Measurements from ENCODE around the gene SIGMAR1. TPM values are rescaled to one million over a fixed set of nuclear protein-coding genes. Genes with fewer than 3 reads are reported as not detected.

The SIGMAR1 gene
- polyA plus RNA-seq, 2 donors = 42.1 to 68.5 TPM

GRCh38 chr9:34610434-34611206 is 27.0 kb downstream of the SIGMAR1 start:
- peaks cover 0 to 2% of the 10 kb centered on the region in 2 donors for H3K9me3 ChIP-seq (ENCODE audit: control insufficient read depth in 2 of 2, insufficient read depth in 1 of 2, low read depth in 1 of 2, low read length in 1 of 2)
- no peak overlapping the region for H3K27ac ChIP-seq (ENCODE audit: low read depth in 2 of 2, low read length in 1 of 2)
- peaks cover 0 to 11% of the 10 kb centered on the region in 2 donors for H3K36me3 ChIP-seq (ENCODE audit: control insufficient read depth in 2 of 2, insufficient read depth in 2 of 2, low read length in 1 of 2)
- H3K4me1 ChIP-seq (ENCODE audit: control insufficient read depth in 2 of 2, insufficient read depth in 2 of 2, low read length in 1 of 2) = peaks cover 0 to 10% of the 10 kb centered on the region in 2 donors
- no peaks in the 10 kb centered on the region for H3K27me3 ChIP-seq (ENCODE audit: control insufficient read depth in 1 of 2, insufficient read depth in 2 of 2, low read length in 2 of 2)
- peak overlapping the region; percentile 78 to 81 for H3K4me3 ChIP-seq (ENCODE audit: low read depth in 1 of 2, low read length in 2 of 2)
- WGBS, 2 donors = 91 to 93% methylated on average over 20 of the region's 20 CpGs

DNA sequence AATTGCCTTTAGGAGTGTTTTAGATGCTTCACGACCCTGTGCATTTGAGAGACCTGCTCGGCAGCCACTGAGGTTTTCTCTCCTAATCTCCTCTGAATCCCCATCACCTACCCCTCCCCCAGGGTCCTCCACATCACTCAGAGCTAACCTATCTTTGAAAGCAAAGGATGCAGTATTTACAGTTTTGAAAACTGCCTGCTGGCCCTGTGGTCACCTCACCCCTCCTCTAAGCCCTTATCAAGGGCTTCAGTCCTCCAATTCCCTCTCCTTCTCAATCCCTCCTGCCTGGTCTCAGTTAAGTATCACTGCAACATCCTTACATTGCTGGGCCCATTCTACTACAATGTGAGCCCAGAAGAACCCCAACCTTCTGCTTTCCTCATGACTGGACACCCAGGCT is 30.3 kb downstream of the SIGMAR1 start:
- Histone ChIP-seq H3K4me1 (ENCODE audit: control insufficient read depth in 2 of 2, insufficient read depth in 2 of 2, low read length in 1 of 2) (peaks cover 0 to 10% of the 10 kb centered on the region in 2 donors), H3K4me3 (ENCODE audit: low read depth in 1 of 2, low read length in 2 of 2) (no peak overlapping the region), H3K36me3 (ENCODE audit: control insufficient read depth in 2 of 2, insufficient read depth in 2 of 2, low read length in 1 of 2) (peaks cover 0 to 4% of the 10 kb centered on the region in 2 donors), H3K27ac (ENCODE audit: low read depth in 2 of 2, low read length in 1 of 2) (no peak overlapping the region), H3K9me3 (ENCODE audit: control insufficient read depth in 2 of 2, insufficient read depth in 1 of 2, low read depth in 1 of 2, low read length in 1 of 2) (peaks cover 0 to 2% of the 10 kb centered on the region in 2 donors), H3K27me3 (ENCODE audit: control insufficient read depth in 1 of 2, insufficient read depth in 2 of 2, low read length in 2 of 2) (no peaks in the 10 kb centered on the region)
- 26 to 36% methylated on average over 2 of the region's 2 CpGs for WGBS, 2 donors

DNA sequence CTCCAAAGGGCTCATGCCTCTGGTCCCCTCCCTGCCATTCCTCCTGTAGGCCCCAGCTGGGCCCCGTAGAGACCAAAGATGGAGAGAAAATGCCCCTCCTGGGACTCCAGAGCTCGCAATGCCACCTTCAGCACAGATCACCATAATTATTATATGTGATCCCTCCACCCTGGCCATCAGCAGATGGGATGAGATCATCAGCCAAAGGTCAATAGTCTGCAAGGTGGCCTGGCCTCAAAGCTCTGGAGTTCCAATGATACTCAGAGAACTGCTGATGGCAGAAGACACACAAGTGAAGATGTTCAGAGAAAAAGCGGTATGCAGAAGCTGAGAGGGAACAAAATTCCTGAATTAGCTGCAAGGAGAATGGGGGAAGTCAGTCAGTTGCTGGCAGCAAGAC is 30.7 kb downstream of the SIGMAR1 start:
- H3K36me3 ChIP-seq (ENCODE audit: control insufficient read depth in 2 of 2, insufficient read depth in 2 of 2, low read length in 1 of 2) = peaks cover 0 to 4% of the 10 kb centered on the region in 2 donors
- H3K4me3 ChIP-seq (ENCODE audit: low read depth in 1 of 2, low read length in 2 of 2) = no peak overlapping the region
- WGBS, 2 donors = 83 to 86% methylated on average over 3 of the region's 3 CpGs
- no peaks in the 10 kb centered on the region for H3K27me3 ChIP-seq (ENCODE audit: control insufficient read depth in 1 of 2, insufficient read depth in 2 of 2, low read length in 2 of 2)
- H3K4me1 ChIP-seq (ENCODE audit: control insufficient read depth in 2 of 2, insufficient read depth in 2 of 2, low read length in 1 of 2) = peaks cover 0 to 10% of the 10 kb centered on the region in 2 donors
- H3K9me3 ChIP-seq (ENCODE audit: control insufficient read depth in 2 of 2, insufficient read depth in 1 of 2, low read depth in 1 of 2, low read length in 1 of 2) = peaks cover 0 to 2% of the 10 kb centered on the region in 2 donors
- no peak overlapping the region for H3K27ac ChIP-seq (ENCODE audit: low read depth in 2 of 2, low read length in 1 of 2)

DNA sequence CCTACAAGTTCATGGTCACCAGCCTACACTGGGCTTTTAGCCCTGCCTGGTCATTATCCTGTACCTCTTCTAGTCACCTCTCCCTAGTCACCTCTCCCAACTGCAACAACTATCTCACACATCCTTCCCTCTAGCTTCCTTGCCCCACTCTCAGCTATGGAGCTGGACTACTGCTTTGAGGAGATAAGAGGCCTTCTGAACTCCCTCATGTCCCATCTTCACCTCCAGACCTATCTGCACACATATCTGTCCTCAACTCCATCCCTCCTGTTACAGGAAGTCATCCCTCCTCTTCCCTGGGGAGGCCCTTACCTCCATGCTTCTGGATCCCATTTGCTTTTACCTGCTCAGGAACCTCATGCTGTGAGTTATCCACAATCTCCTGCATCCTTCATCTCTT is 31.4 kb downstream of the SIGMAR1 start:
- peaks cover 1 to 8% of the 10 kb centered on the region in 2 donors for H3K4me1 ChIP-seq (ENCODE audit: control insufficient read depth in 2 of 2, insufficient read depth in 2 of 2, low read length in 1 of 2)
- H3K9me3 ChIP-seq (ENCODE audit: control insufficient read depth in 2 of 2, insufficient read depth in 1 of 2, low read depth in 1 of 2, low read length in 1 of 2) = peaks cover 0 to 2% of the 10 kb centered on the region in 2 donors
- no peak overlapping the region for H3K27ac ChIP-seq (ENCODE audit: low read depth in 2 of 2, low read length in 1 of 2)
- H3K4me3 ChIP-seq (ENCODE audit: low read depth in 1 of 2, low read length in 2 of 2) = no peak overlapping the region
- no peaks in the 10 kb centered on the region for H3K27me3 ChIP-seq (ENCODE audit: control insufficient read depth in 1 of 2, insufficient read depth in 2 of 2, low read length in 2 of 2)
- peaks cover 0 to 4% of the 10 kb centered on the region in 2 donors for H3K36me3 ChIP-seq (ENCODE audit: control insufficient read depth in 2 of 2, insufficient read depth in 2 of 2, low read length in 1 of 2)

- Histone ChIP-seq H3K27ac (ENCODE audit: low read depth in 2 of 2, low read length in 1 of 2) (no peak overlapping the region), H3K4me1 (ENCODE audit: control insufficient read depth in 2 of 2, insufficient read depth in 2 of 2, low read length in 1 of 2) (peaks cover 3 to 6% of the 10 kb centered on the region in 2 donors), H3K4me3 (ENCODE audit: low read depth in 1 of 2, low read length in 2 of 2) (no peak overlapping the region), H3K36me3 (ENCODE audit: control insufficient read depth in 2 of 2, insufficient read depth in 2 of 2, low read length in 1 of 2) (no peaks in the 10 kb centered on the region), H3K9me3 (ENCODE audit: control insufficient read depth in 2 of 2, insufficient read depth in 1 of 2, low read depth in 1 of 2, low read length in 1 of 2) (peaks cover 0 to 2% of the 10 kb centered on the region in 2 donors), H3K27me3 (ENCODE audit: control insufficient read depth in 1 of 2, insufficient read depth in 2 of 2, low read length in 2 of 2) (no peaks in the 10 kb centered on the region)
- WGBS, 2 donors = 55 to 63% methylated on average over 4 of the region's 4 CpGs
Observed at GRCh38 chr9:34603610-34604231, 33.9 kb downstream of the SIGMAR1 start.

DNA sequence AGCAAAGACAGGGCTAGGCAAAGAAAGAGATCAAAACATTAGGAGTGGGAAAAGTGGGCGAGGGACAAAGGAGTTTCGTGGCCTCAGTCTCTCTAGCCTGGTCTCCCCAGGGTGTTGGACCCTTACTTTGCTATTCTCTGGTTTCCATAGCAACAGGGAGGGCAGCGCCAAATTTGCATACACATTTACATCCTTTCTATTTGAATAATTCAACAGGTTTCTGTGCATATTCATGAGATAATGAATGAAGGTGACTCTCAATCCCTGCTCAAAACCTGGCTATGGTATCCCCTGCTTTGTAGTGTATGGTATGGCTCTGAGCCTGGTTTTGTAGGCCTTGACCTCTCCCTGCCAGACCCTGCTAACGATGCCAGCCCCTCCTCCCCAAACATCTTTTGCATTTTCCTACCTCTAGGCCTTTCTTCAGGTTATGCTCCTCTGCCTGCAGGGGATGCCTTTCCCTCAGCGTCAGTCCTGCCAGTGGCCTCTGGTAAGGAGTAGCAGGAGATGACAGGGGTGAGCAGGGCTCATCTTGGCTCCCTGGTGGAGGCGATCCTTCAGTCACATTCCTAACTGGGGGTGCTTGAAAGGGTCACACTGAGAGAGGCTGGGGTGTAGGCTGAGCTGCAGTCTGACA is 35.5 kb downstream of the SIGMAR1 start:
- no peaks in the 10 kb centered on the region for H3K27me3 ChIP-seq (ENCODE audit: control insufficient read depth in 1 of 2, insufficient read depth in 2 of 2, low read length in 2 of 2)
- no peak overlapping the region for H3K27ac ChIP-seq (ENCODE audit: low read depth in 2 of 2, low read length in 1 of 2)
- H3K4me1 ChIP-seq (ENCODE audit: control insufficient read depth in 2 of 2, insufficient read depth in 2 of 2, low read length in 1 of 2) = peaks cover 3 to 6% of the 10 kb centered on the region in 2 donors
- WGBS, 2 donors = 68 to 74% methylated on average over 6 of the region's 6 CpGs
- H3K4me3 ChIP-seq (ENCODE audit: low read depth in 1 of 2, low read length in 2 of 2) = no peak overlapping the region
- no peaks in the 10 kb centered on the region for H3K9me3 ChIP-seq (ENCODE audit: control insufficient read depth in 2 of 2, insufficient read depth in 1 of 2, low read depth in 1 of 2, low read length in 1 of 2)
- H3K36me3 ChIP-seq (ENCODE audit: control insufficient read depth in 2 of 2, insufficient read depth in 2 of 2, low read length in 1 of 2) = no peaks in the 10 kb centered on the region

GRCh38 chr9:34600908-34601307 is 36.7 kb downstream of the SIGMAR1 start:
- WGBS, 2 donors = 9 to 33% methylated on average over 1 of the region's 1 CpG
- Histone ChIP-seq H3K4me1 (ENCODE audit: control insufficient read depth in 2 of 2, insufficient read depth in 2 of 2, low read length in 1 of 2) (peaks cover 3 to 6% of the 10 kb centered on the region in 2 donors), H3K4me3 (ENCODE audit: low read depth in 1 of 2, low read length in 2 of 2) (no peak overlapping the region), H3K27me3 (ENCODE audit: control insufficient read depth in 1 of 2, insufficient read depth in 2 of 2, low read length in 2 of 2) (no peaks in the 10 kb centered on the region), H3K36me3 (ENCODE audit: control insufficient read depth in 2 of 2, insufficient read depth in 2 of 2, low read length in 1 of 2) (no peaks in the 10 kb centered on the region), H3K9me3 (ENCODE audit: control insufficient read depth in 2 of 2, insufficient read depth in 1 of 2, low read depth in 1 of 2, low read length in 1 of 2) (no peaks in the 10 kb centered on the region), H3K27ac (ENCODE audit: low read depth in 2 of 2, low read length in 1 of 2) (no peak overlapping the region)

DNA sequence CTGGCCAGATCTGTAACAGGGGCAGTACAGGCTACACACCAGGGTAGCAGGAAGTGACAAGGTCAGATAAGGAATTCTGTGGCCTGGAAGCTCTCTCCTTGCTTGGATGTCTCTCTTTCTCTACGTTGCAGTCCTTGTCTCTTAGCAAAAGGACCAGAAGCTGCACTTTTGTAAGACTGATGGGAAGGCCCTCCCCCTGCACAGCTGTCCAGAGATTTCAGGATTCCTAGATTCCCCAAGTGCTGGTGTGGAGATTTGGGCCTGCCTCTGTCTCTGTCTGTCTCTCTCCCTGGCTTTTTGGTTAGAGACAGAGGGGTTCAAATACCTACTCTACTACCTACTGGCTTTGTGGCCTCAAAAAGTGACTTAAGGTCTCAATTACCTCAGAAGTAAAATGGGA is 38.0 kb downstream of the SIGMAR1 start:
- H3K36me3 ChIP-seq (ENCODE audit: control insufficient read depth in 2 of 2, insufficient read depth in 2 of 2, low read length in 1 of 2) = no peaks in the 10 kb centered on the region
- 67 to 90% methylated on average over 1 of the region's 1 CpG for WGBS, 2 donors
- peaks cover 3 to 6% of the 10 kb centered on the region in 2 donors for H3K4me1 ChIP-seq (ENCODE audit: control insufficient read depth in 2 of 2, insufficient read depth in 2 of 2, low read length in 1 of 2)
- no peak overlapping the region for H3K4me3 ChIP-seq (ENCODE audit: low read depth in 1 of 2, low read length in 2 of 2)
- no peak overlapping the region for H3K27ac ChIP-seq (ENCODE audit: low read depth in 2 of 2, low read length in 1 of 2)
- H3K9me3 ChIP-seq (ENCODE audit: control insufficient read depth in 2 of 2, insufficient read depth in 1 of 2, low read depth in 1 of 2, low read length in 1 of 2) = no peaks in the 10 kb centered on the region
- H3K27me3 ChIP-seq (ENCODE audit: control insufficient read depth in 1 of 2, insufficient read depth in 2 of 2, low read length in 2 of 2) = no peaks in the 10 kb centered on the region

GRCh38 chr9:34594177-34594576 is 43.4 kb downstream of the SIGMAR1 start:
- Histone ChIP-seq H3K36me3 (ENCODE audit: control insufficient read depth in 2 of 2, insufficient read depth in 2 of 2, low read length in 1 of 2) (no peaks in the 10 kb centered on the region), H3K4me1 (ENCODE audit: control insufficient read depth in 2 of 2, insufficient read depth in 2 of 2, low read length in 1 of 2) (peaks cover 9 to 21% of the 10 kb centered on the region in 2 donors), H3K27me3 (ENCODE audit: control insufficient read depth in 1 of 2, insufficient read depth in 2 of 2, low read length in 2 of 2) (peaks cover 0 to 2% of the 10 kb centered on the region in 2 donors), H3K27ac (ENCODE audit: low read depth in 2 of 2, low read length in 1 of 2) (no peak overlapping the region), H3K4me3 (ENCODE audit: low read depth in 1 of 2, low read length in 2 of 2) (no peak overlapping the region), H3K9me3 (ENCODE audit: control insufficient read depth in 2 of 2, insufficient read depth in 1 of 2, low read depth in 1 of 2, low read length in 1 of 2) (no peaks in the 10 kb centered on the region)
- WGBS, 2 donors = 62 to 66% methylated on average over 9 of the region's 9 CpGs
